ENCODE data around the gene GJD4. TPM values are rescaled to one million over a fixed set of nuclear protein-coding genes. Genes with fewer than 3 reads are reported as not detected.

Gene GJD4
- total RNA-seq, 1 experiment from 2014 or later, result not detected

DNA sequence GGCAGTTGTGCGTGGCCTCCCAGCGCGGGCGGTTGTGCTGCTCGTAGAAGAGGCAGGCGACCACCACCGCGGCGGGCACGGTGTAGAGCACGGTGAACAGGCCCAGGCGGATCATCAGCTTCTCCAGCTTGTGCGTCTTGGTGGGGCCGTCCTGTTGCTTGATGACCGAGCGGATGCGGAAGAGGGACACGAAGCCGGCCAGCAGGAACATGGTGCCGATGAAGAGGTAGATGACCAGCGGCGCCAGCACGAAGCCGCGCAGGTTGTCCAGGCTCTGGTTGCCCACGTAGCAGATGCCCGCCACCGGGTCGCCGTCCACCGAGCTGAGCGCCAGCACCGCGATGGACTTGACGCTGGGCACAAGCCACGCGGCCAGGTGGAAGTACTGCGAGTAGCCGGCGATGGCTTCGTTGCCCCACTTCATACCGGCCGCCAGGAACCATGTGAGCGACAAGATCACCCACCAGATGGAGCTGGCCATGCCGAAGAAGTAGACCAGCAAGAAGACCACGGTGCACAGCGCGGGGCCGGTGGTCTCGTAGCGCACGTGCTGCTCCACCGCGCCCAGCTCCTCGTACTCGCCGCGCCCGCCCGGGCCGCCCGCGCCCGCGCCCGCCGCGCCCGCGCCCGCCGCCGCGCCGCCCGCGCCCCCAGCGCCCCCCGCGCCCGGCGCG lies 34.7 kb downstream of the GJD4 start:
- H3K4me1 ChIP-seq (ENCODE audit: control insufficient read depth in 1 of 2, insufficient read depth in 2 of 2, low read length in 2 of 2), result peaks cover 8 to 28% of the 10 kb centered on the region in 2 experiments
- TF ChIP-seq TCF7L2 (IDR thresholded peaks at IDR 0.05; ENCODE audit: borderline replicate concordance, extremely low read depth, insufficient read depth, insufficient read length) (no peak), CBX3 (IDR thresholded peaks at IDR 0.05; ENCODE audit: low read depth) (no peak), MAX (IDR thresholded peaks at IDR 0.05) (no peak), FOSL1 (IDR thresholded peaks at IDR 0.05; ENCODE audit: low read depth) (no peak), RAD21 (IDR thresholded peaks at IDR 0.05; ENCODE audit: low read depth) (no peak), ATF3 (IDR thresholded peaks at IDR 0.05) (no peak), SP1 (IDR thresholded peaks at IDR 0.05; ENCODE audit: low read depth) (no peak), ELF1 (IDR thresholded peaks at IDR 0.05; ENCODE audit: borderline replicate concordance, low read depth) (no peak), POLR2A (IDR thresholded peaks at IDR 0.05; ENCODE audit: borderline replicate concordance, extremely low read depth, insufficient read depth, insufficient read length) (no peak), EGR1 (IDR thresholded peaks at IDR 0.05; ENCODE audit: low read depth) (no peak)
- TF ChIP-seq, protein P1, sequence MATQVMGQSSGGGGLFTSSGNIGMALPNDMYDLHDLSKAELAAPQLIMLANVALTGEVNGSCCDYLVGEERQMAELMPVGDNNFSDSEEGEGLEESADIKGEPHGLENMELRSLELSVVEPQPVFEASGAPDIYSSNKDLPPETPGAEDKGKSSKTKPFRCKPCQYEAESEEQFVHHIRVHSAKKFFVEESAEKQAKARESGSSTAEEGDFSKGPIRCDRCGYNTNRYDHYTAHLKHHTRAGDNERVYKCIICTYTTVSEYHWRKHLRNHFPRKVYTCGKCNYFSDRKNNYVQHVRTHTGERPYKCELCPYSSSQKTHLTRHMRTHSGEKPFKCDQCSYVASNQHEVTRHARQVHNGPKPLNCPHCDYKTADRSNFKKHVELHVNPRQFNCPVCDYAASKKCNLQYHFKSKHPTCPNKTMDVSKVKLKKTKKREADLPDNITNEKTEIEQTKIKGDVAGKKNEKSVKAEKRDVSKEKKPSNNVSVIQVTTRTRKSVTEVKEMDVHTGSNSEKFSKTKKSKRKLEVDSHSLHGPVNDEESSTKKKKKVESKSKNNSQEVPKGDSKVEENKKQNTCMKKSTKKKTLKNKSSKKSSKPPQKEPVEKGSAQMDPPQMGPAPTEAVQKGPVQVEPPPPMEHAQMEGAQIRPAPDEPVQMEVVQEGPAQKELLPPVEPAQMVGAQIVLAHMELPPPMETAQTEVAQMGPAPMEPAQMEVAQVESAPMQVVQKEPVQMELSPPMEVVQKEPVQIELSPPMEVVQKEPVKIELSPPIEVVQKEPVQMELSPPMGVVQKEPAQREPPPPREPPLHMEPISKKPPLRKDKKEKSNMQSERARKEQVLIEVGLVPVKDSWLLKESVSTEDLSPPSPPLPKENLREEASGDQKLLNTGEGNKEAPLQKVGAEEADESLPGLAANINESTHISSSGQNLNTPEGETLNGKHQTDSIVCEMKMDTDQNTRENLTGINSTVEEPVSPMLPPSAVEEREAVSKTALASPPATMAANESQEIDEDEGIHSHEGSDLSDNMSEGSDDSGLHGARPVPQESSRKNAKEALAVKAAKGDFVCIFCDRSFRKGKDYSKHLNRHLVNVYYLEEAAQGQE (IDR thresholded peaks at IDR 0.05; ENCODE audit: low read depth), result no peak
- ChIA-PET POLR2A (no interaction called here), CTCF (no interaction called here), RAD21 (ENCODE audit: low non-redundant PET in 1 of 2, low total read pairs in 2 of 2, uncharacterized antibody in 2 of 2, unreplicated experiment in 2 of 2) (no interaction called here)
- no peak for ATAC-seq
- no TSS peak for BruUV-seq (replicated peaks)
- intact Hi-C loops (cut with micrococcal nuclease), result no loop called here
- peaks cover 36% of the 10 kb centered on the region for H3K27me3 ChIP-seq (ENCODE audit: insufficient read depth, low read length)
- H2AFZ ChIP-seq (ENCODE audit: low read depth, low read length, poor library complexity, severe bottlenecking), result no peak overlapping the region
- H3K79me2 ChIP-seq (ENCODE audit: insufficient read depth, low read length), result no peaks in the 10 kb centered on the region
- H3K9me2 ChIP-seq (ENCODE audit: insufficient read depth), result no peaks in the 10 kb centered on the region
- H3K4me3 ChIP-seq (replicated peaks in 1 of 2; ENCODE audit: low read depth in 1 of 2, low read length in 2 of 2), result no peak overlapping the region
- H4K20me1 ChIP-seq (ENCODE audit: insufficient read depth), result no peaks in the 10 kb centered on the region
- H3K9ac ChIP-seq (ENCODE audit: low read length), result no peak overlapping the region
- no peaks in the 10 kb centered on the region for H3K9me3 ChIP-seq (ENCODE audit: control insufficient read depth in 1 of 2, insufficient read depth in 1 of 2, low read depth in 1 of 2, low read length in 2 of 2)
- no peaks in the 10 kb centered on the region for H3K36me3 ChIP-seq (ENCODE audit: control insufficient read depth in 1 of 2, insufficient read depth in 2 of 2, low read length in 2 of 2)
- H3K4me2 ChIP-seq (ENCODE audit: low read length), result no peak overlapping the region
- no peak overlapping the region for H3K27ac ChIP-seq (ENCODE audit: low read depth, low read length)
- no peak for DNase-seq (ENCODE audit: low read depth, low spot score)
